ENCODE measurements around the gene EXD3.
"Not testable (repeated sequence)": the region's sequence is repeated elsewhere in the genome, so short reads cannot be mapped to it uniquely, and the experiment has no call there.

The EXD3 gene

DNA sequence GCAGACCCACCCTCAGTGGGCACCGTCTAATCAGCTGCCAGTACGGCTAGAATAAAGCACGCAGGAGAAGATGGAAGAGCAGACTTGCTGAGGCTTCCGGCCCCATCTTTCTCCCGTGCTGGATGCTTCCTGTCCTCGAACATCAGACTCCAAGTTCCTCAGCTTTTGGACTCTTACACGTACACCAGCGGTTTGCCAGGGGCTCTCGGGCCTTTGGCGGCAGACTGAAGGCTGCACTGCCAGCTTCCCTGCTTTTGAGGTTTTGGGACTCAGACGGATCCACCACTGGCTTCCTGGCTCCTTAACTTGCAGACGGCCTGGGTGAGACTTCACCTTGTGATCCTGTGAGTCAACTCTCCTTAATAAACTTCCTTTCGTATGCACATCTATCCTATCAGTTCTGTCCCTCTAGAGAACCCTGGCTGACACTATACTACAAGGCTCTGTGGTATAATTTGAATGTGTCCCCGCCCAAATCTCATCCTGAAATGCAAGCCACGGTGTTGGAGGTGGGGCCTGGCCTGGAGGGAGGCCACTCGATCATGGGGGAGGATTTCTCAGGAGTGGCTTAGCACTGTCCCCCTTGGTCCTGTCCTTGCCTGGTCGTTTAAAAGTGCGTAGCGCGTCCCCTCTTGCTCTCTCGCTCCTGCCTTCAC, 89.8 kb downstream of the EXD3 start:
- H3K4me3 ChIP-seq (ENCODE audit: low read length), result no peak overlapping the region
- no peak for DNase-seq (ENCODE audit: low read depth)
- TF ChIP-seq, protein P1, sequence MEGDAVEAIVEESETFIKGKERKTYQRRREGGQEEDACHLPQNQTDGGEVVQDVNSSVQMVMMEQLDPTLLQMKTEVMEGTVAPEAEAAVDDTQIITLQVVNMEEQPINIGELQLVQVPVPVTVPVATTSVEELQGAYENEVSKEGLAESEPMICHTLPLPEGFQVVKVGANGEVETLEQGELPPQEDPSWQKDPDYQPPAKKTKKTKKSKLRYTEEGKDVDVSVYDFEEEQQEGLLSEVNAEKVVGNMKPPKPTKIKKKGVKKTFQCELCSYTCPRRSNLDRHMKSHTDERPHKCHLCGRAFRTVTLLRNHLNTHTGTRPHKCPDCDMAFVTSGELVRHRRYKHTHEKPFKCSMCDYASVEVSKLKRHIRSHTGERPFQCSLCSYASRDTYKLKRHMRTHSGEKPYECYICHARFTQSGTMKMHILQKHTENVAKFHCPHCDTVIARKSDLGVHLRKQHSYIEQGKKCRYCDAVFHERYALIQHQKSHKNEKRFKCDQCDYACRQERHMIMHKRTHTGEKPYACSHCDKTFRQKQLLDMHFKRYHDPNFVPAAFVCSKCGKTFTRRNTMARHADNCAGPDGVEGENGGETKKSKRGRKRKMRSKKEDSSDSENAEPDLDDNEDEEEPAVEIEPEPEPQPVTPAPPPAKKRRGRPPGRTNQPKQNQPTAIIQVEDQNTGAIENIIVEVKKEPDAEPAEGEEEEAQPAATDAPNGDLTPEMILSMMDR (conservative IDR thresholded peaks at IDR 0.05; ENCODE audit: low read depth, low read length), result no peak

DNA sequence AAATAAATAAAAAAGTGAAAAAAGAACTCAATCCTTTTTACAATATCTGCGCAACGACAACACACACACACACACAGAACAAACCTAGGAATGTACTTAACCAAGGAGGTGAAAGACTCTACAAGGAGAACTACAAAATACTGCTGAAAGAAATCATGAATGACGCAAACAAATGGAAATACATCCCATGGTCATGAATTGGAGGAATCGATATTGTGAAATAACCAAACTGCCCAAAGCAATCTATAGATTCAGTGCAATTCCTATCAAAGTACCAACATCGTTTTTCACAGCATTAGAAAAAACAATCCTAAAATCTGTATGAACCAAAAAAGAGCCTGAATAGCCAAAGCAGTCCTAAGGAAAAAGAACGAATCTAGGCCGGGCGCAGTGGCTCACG, 91.0 kb downstream of the EXD3 start:
- TF ChIP-seq, protein P1 (conservative IDR thresholded peaks at IDR 0.05; ENCODE audit: low read depth, low read length), result no peak

GRCh38 chr9:137330689-137331088, 92.3 kb downstream of the EXD3 start:
- no peak overlapping the region for H3K4me3 ChIP-seq (ENCODE audit: low read length)
- no peak for DNase-seq (ENCODE audit: low read depth)
- TF ChIP-seq, protein P1 (conservative IDR thresholded peaks at IDR 0.05; ENCODE audit: low read depth, low read length), result no peak

More for the DNA sequence above, 91.0 kb downstream of the EXD3 start:
- H3K4me3 ChIP-seq (ENCODE audit: low read length), result no peak overlapping the region
- DNase-seq (ENCODE audit: low read depth), result no peak

GRCh38 chr9:137329590-137329989, 93.4 kb downstream of the EXD3 start:
- H3K4me3 ChIP-seq (ENCODE audit: low read length); DNase-seq (ENCODE audit: low read depth): not testable (repeated sequence)

DNA sequence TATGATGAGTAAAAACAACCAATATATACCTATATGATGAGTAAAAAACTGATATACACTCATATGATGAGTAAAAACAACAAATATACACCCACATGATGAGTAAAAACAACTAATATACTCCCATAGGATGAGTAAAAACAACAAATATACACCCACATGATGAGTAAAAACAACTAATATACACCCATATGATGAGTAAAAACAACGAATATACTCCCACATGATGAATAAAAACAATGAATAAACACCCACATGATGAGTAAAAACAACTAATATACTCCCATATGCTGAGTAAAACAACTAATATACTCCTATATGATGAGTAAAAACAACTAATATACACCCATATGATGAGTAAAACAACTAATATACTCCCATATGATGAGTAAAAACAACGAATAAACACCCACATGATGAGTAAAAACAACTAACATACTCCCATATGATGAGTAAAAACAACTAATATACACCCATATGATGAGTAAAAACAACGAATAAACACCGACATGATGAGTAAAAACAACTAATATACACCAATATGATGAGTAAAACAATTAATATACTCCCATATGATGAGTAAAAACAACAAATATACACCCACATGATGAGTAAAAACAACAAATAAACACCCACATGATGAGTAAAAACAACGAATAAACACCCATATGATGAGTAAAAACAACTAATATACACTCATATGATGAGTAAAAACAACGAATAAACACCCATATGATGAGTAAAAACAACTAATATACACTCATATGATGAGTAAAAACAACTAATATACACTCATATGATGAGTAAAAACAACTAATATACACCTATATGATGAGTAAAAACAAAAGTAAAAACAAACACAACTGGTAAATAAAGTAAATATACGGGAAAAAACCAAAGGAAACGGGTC, 95.1 kb downstream of the EXD3 start:
- DNase-seq (ENCODE audit: low read depth), result not testable (repeated sequence)

GRCh38 chr9:137326445-137327065, 96.4 kb downstream of the EXD3 start:
- DNase-seq (ENCODE audit: low read depth), result no peak
- no peak overlapping the region for H3K4me3 ChIP-seq (ENCODE audit: low read length)
- TF ChIP-seq, protein P1 (conservative IDR thresholded peaks at IDR 0.05; ENCODE audit: low read depth, low read length), result no peak

More for the DNA sequence above, 95.1 kb downstream of the EXD3 start:
- not testable (repeated sequence) for H3K4me3 ChIP-seq (ENCODE audit: low read length)

GRCh38 chr9:137325799-137326198, 97.2 kb downstream of the EXD3 start:
- no peak overlapping the region for H3K4me3 ChIP-seq (ENCODE audit: low read length)
- no peak for DNase-seq (ENCODE audit: low read depth)
- TF ChIP-seq, protein P1 (conservative IDR thresholded peaks at IDR 0.05; ENCODE audit: low read depth, low read length), result no peak
